GM12878 (cell line): ENCODE results near the gene CAMK2D. TPM values are rescaled to one million over a fixed set of nuclear protein-coding genes. Genes with fewer than 3 reads are reported as not detected.

ENCODE experiments used
- ATAC-seq: fragments of 200-7000 bp; cut with Tn5 transposase; 3 replicates; pipeline ENCODE4 v1.9.1; 2020; ENCODE audit warnings: mild to moderate bottlenecking, moderate library complexity
- BruUV-seq: library from RNA; stranded (reverse); fragments of 400-500 nt; replicated peaks from 2 replicates; lab custom pipeline; 2021; lab: Mats Ljungman, UMichigan
- CTCF ChIA-PET: fragments of 300-600 bp; sonication (Branson Sonifier 250); formaldehyde crosslinking; extraction: SDS; loops from one replicate; lab custom pipeline; 2021; ENCODE audit warnings: inconsistent platforms; lab: Yijun Ruan, JAX
- POLR2A ChIA-PET: fragments of 350-600 bp; formaldehyde crosslinking; extraction: SDS; loops from one replicate; lab custom pipeline; 2021; ENCODE audit warnings: inconsistent platforms; lab: Charles Lee
- RAD21 ChIA-PET: fragments of 300-600 bp; sonication (Branson Sonifier 250); formaldehyde crosslinking; loops from one replicate; lab custom pipeline; 2023; ENCODE audit warnings: antibody characterized with exemption; ENCODE audit not compliant: unreplicated experiment; lab: Charles Lee
- SMC1A ChIA-PET: fragments of 300-600 bp; sonication (Branson Sonifier 250); formaldehyde crosslinking; loops from one replicate; lab custom pipeline; 2023; ENCODE audit not compliant: unreplicated experiment, uncharacterized antibody; lab: Charles Lee
- DNase-seq: peaks from one replicate; pipeline ENCODE4 v3.0.0-alpha.2; 2011; ENCODE audit warnings: low read depth, low spot score
- FAIRE-seq: peaks from 3 replicates; lab custom pipeline; 2011; peaks lifted over from hg19 to GRCh38; lab: Jason Lieb, UNC
- H2AFZ ChIP-seq: 2 replicates; pipeline ENCODE4 v1.6.0; 2011; ENCODE audit warnings: low read depth, low read length, control low read depth; ENCODE audit not compliant: control insufficient read depth
- H3K27ac ChIP-seq: 2 replicates; pipeline ENCODE4 v1.5.1; 2011; ENCODE audit warnings: control low read depth; ENCODE audit not compliant: control insufficient read depth, insufficient read depth
- H3K27me3 ChIP-seq, 2 experiments: replicated peaks in 1 of 2; 2 replicates each; pipeline versions ENCODE4 v1.6.0 to v1.6.1; 2011; ENCODE audit warnings: low read length in 1 of 2; ENCODE audit not compliant: control insufficient read depth in 2 of 2, insufficient read depth in 2 of 2
- H3K36me3 ChIP-seq, 2 experiments: 2 replicates each; pipeline ENCODE4 v1.5.1; 2011; ENCODE audit warnings: low read length in 1 of 2; ENCODE audit not compliant: control insufficient read depth in 2 of 2, insufficient read depth in 2 of 2
- H3K4me1 ChIP-seq: 2 replicates; pipeline ENCODE4 v1.6.1; 2011; ENCODE audit warnings: mild to moderate bottlenecking, low read length, moderate library complexity, mixed read lengths; ENCODE audit not compliant: control insufficient read depth, insufficient read depth
- H3K4me2 ChIP-seq: 2 replicates; pipeline ENCODE4 v1.6.0; 2011; ENCODE audit warnings: control low read depth; ENCODE audit not compliant: control insufficient read depth, insufficient read depth
- H3K4me3 ChIP-seq: fragments of 200-600 bp; sonication (generic); 2 replicates; pipeline ENCODE4 v1.5.1; 2016
- H3K79me2 ChIP-seq: 2 replicates; pipeline ENCODE4 v1.6.0; 2011; ENCODE audit warnings: low read length; ENCODE audit not compliant: control insufficient read depth, insufficient read depth
- H3K9ac ChIP-seq: 2 replicates; pipeline ENCODE4 v1.8.0; 2011; ENCODE audit warnings: low read length, control low read depth, mixed read lengths; ENCODE audit not compliant: control insufficient read depth, insufficient read depth
- H3K9me3 ChIP-seq: replicated peaks from 3 replicates; pipeline ENCODE4 v1.5.1; 2011; ENCODE audit warnings: mild to moderate bottlenecking, low read length; ENCODE audit not compliant: control insufficient read depth, insufficient read depth
- H4K20me1 ChIP-seq: 2 replicates; pipeline ENCODE4 v1.6.0; 2011; ENCODE audit not compliant: control insufficient read depth, insufficient read depth
- ATF7 ChIP-seq: fragments of 450-650 bp; IDR thresholded peaks from 2 replicates; pipeline ENCODE4 v1.6.1; 2016; ENCODE audit warnings: low read depth, mild to moderate bottlenecking
- CHD2 ChIP-seq: IDR thresholded peaks from 2 replicates; pipeline ENCODE4 v1.6.1; 2011; ENCODE audit warnings: low read depth, low read length, improper control_type of control experiment, borderline replicate concordance
- ESRRA ChIP-seq: IDR thresholded peaks from 2 replicates; pipeline ENCODE4 v1.6.1; 2012; ENCODE audit warnings: mild to moderate bottlenecking, low read length, improper control_type of control experiment
- ETV6 ChIP-seq, 2 experiments: fragments of 450-650 bp in 1 of 2; IDR thresholded peaks in 1 of 2; conservative IDR thresholded peaks in 1 of 2; 2 replicates each; pipeline ENCODE4 v1.6.1; 2014; ENCODE audit warnings: antibody characterized with exemption in 1 of 2, borderline replicate concordance in 1 of 2, low read depth in 1 of 2, mild to moderate bottlenecking in 1 of 2, moderate library complexity in 1 of 2
- HDAC6 ChIP-seq: fragments of 200-600 bp; sonication (generic); IDR thresholded peaks from one replicate; pipeline ENCODE4 v1.8.0; 2017; ENCODE audit warnings: antibody characterized with exemption; ENCODE audit not compliant: unreplicated experiment
- IRF4 ChIP-seq: IDR thresholded peaks from 2 replicates; pipeline ENCODE4 v1.6.1; 2011; ENCODE audit warnings: low read depth, low read length
- NBN ChIP-seq: fragments of 450-650 bp; IDR thresholded peaks from 2 replicates; pipeline ENCODE4 v1.6.1; 2016
- TCF7 ChIP-seq: IDR thresholded peaks from 2 replicates; pipeline ENCODE4 v1.6.1; 2014; ENCODE audit warnings: antibody characterized with exemption, borderline replicate concordance
- ZBED1 ChIP-seq: IDR thresholded peaks from 2 replicates; pipeline ENCODE4 v1.6.1; 2016; ENCODE audit warnings: borderline replicate concordance
- WGBS: methylation state at CpG from one replicate; pipeline ENCODE4 v1.1.6; 2016; ENCODE audit warnings: low lambda C conversion rate; ENCODE audit not compliant: insufficient replicate concordance, insufficient coverage; ENCODE audit errors: missing lambda C conversion rate; 5-methylcytosine and 5-hydroxymethylcytosine counted together
- in situ Hi-C: fragments of 300-500 bp; cut with MboI; formaldehyde crosslinking; loops from 9 replicates; pipeline ENCODE4 v1.14.3; 2018; ENCODE audit warnings: mixed read lengths
- intact Hi-C: fragments of 100-400 bp; cut with micrococcal nuclease; formaldehyde crosslinking; loops from one replicate; pipeline ENCODE4 v1.14.2; 2022; ENCODE audit not compliant: unreplicated experiment
- polyA plus RNA-seq, 11 experiments: library from polyadenylated mRNA; depleted of rRNA in 4 of 11; unstranded in 6 of 11; stranded (reverse) in 5 of 11; fragments of >200 nt; fragmentation: Nextera tagmentation in 4 of 11; fragmentation: Illumina TruSeq in 1 of 11; extraction: Ambion mirVana in 4 of 11; extraction: Trizol in 1 of 11; gene quantifications; 1 replicate in 1 of 11; 2 replicates in 10 of 11; pipeline versions ENCODE4 v1.2.1 to v1.2.3, GENCODE V29; 2011 to 2016; ENCODE audit warnings: inconsistent platforms in 2 of 11, missing spikeins in 2 of 11, low read depth in 1 of 11
- total RNA-seq, 4 experiments: library from RNA; depleted of rRNA in 3 of 4; stranded (reverse); fragments of >200 nt in 3 of 4; fragmentation: Illumina TruSeq in 1 of 4; extraction: Trizol in 1 of 4; gene quantifications; 2 replicates each; pipeline versions ENCODE4 v1.2.1 to v1.2.3, GENCODE V29; 2013 to 2021
- TF ChIP-seq, protein P1 (sequence below): IDR thresholded peaks from 2 replicates; pipeline ENCODE4 v1.6.1; 2011; ENCODE audit warnings: low read depth, low read length, improper control_type of control experiment, borderline replicate concordance
- TF ChIP-seq, protein P2 (sequence below): fragments of 450-650 bp; conservative IDR thresholded peaks from 2 replicates; pipeline ENCODE4 v1.6.1; 2017; ENCODE audit warnings: mild to moderate bottlenecking, moderate library complexity
- TF ChIP-seq, protein P3 (sequence below): fragments of 450-650 bp; IDR thresholded peaks from 2 replicates; pipeline ENCODE4 v1.6.1; 2018; ENCODE audit warnings: mild to moderate bottlenecking, low read depth, moderate library complexity; ENCODE audit not compliant: partially characterized antibody

Gene CAMK2D
- total and polyA plus RNA-seq, 10 of the 15 experiments (the other 5 are each of a cell fraction or from before 2014, with no cell fraction given), result 6.9 to 88.5 (median 12.9) TPM

DNA sequence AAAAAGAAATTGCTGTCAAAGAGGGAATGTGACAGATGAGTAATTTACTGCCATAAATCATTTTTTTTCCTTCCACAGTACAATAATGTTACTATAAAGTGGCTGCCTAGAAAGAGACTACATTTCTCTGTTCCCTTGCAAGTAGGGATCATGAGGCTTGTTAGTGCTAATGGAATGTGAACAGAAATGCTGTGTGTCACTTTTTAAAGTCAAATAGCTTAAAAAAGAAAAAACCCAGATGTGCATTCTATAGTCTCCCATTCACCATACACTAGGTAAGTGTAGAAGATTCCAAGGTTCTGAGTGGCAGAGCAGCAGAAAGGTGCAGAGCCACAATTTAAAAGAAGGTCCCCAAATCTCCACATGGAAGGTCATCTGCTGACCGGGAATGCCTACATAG, 328.4 kb downstream of the CAMK2D start:
- DNase-seq, result no peak
- no peak for ATAC-seq
- TF ChIP-seq TCF7, result no peak
- TF ChIP-seq IRF4, result no peak
- TF ChIP-seq ATF7, result no peak
- TF ChIP-seq ESRRA, result no peak
- TF ChIP-seq ZBED1, result no peak
- no peak for TF ChIP-seq ETV6 (conservative IDR thresholded peaks at IDR 0.05 in 1 of 2, IDR thresholded peaks at IDR 0.05 in 1 of 2; ENCODE audit: borderline replicate concordance in 1 of 2, low read depth in 1 of 2)
- Histone ChIP-seq H3K4me1 (no peaks in the 10 kb centered on the region), H3K4me3 (no peak overlapping the region), H3K27me3 (no peaks in the 10 kb centered on the region), H3K79me2 (no peaks in the 10 kb centered on the region), H3K4me2 (no peak overlapping the region), H3K9ac (no peak overlapping the region), H3K27ac (no peak overlapping the region), H4K20me1 (no peaks in the 10 kb centered on the region), H3K36me3 (no peaks in the 10 kb centered on the region), H2AFZ (no peak overlapping the region), H3K9me3 (no peaks in the 10 kb centered on the region)
- no peak for FAIRE-seq
- in situ Hi-C loops (no loop called here), intact Hi-C loops (no loop called here)
- WGBS, result 42% methylated on average over 1 of the region's 1 CpG
- BruUV-seq, result no TSS peak
- ChIA-PET RAD21 (no interaction called here), SMC1A (interaction anchor here (0.9 kb wide), 1 partner anchor 11 kb away, joined by 3 read pairs; no protein-coding TSS in a partner anchor), CTCF (no interaction called here), POLR2A (no interaction called here)

DNA sequence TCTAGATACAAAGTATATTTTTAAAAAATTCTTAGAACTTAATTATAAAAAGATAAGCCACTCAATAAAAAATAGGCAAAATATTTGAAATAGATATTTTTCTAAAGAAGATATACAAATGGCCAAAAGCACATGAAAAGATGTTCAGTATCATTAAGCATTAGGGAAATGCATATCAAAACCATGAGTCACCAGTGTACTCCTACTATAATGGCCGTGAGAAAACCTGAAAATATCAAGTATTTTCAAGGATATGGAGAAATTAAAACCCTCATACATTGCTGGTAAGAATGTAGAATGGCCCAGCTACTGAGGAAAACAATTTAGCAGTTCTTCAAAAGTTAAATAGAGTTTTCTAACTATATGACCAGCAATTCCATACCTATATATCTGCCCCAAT, 337.9 kb downstream of the CAMK2D start:
- H3K27me3 ChIP-seq, result no peaks in the 10 kb centered on the region
- H3K9me3 ChIP-seq, result no peaks in the 10 kb centered on the region
- no peak overlapping the region for H3K27ac ChIP-seq
- no peak overlapping the region for H3K4me3 ChIP-seq
- no TSS peak for BruUV-seq
- no peaks in the 10 kb centered on the region for H3K36me3 ChIP-seq
- no peak for DNase-seq
- in situ Hi-C loops, result no loop called here
- H4K20me1 ChIP-seq, result no peaks in the 10 kb centered on the region
- ChIA-PET SMC1A (no interaction called here), CTCF (no interaction called here), POLR2A (interaction anchor here (0.6 kb wide), 1 partner anchor 769 kb away, joined by 3 read pairs; no protein-coding TSS in a partner anchor), RAD21 (interaction anchor here (0.6 kb wide), 1 partner anchor 1238 kb away, joined by 3 read pairs; no protein-coding TSS in a partner anchor)
- H3K4me2 ChIP-seq, result no peak overlapping the region
- WGBS, result 89% methylated on average over 1 of the region's 1 CpG
- ATAC-seq, result no peak
- intact Hi-C loops, result no loop called here
- H2AFZ ChIP-seq, result no peak overlapping the region
- H3K9ac ChIP-seq, result no peak overlapping the region
- H3K79me2 ChIP-seq, result no peaks in the 10 kb centered on the region
- FAIRE-seq, result no peak
- no peaks in the 10 kb centered on the region for H3K4me1 ChIP-seq
- TF ChIP-seq ATF7, result no peak
- TF ChIP-seq, protein P1, sequence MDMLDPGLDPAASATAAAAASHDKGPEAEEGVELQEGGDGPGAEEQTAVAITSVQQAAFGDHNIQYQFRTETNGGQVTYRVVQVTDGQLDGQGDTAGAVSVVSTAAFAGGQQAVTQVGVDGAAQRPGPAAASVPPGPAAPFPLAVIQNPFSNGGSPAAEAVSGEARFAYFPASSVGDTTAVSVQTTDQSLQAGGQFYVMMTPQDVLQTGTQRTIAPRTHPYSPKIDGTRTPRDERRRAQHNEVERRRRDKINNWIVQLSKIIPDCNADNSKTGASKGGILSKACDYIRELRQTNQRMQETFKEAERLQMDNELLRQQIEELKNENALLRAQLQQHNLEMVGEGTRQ, result no peak
- TF ChIP-seq, protein P2, sequence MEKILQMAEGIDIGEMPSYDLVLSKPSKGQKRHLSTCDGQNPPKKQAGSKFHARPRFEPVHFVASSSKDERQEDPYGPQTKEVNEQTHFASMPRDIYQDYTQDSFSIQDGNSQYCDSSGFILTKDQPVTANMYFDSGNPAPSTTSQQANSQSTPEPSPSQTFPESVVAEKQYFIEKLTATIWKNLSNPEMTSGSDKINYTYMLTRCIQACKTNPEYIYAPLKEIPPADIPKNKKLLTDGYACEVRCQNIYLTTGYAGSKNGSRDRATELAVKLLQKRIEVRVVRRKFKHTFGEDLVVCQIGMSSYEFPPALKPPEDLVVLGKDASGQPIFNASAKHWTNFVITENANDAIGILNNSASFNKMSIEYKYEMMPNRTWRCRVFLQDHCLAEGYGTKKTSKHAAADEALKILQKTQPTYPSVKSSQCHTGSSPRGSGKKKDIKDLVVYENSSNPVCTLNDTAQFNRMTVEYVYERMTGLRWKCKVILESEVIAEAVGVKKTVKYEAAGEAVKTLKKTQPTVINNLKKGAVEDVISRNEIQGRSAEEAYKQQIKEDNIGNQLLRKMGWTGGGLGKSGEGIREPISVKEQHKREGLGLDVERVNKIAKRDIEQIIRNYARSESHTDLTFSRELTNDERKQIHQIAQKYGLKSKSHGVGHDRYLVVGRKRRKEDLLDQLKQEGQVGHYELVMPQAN, result no peak
- TF ChIP-seq, protein P3, sequence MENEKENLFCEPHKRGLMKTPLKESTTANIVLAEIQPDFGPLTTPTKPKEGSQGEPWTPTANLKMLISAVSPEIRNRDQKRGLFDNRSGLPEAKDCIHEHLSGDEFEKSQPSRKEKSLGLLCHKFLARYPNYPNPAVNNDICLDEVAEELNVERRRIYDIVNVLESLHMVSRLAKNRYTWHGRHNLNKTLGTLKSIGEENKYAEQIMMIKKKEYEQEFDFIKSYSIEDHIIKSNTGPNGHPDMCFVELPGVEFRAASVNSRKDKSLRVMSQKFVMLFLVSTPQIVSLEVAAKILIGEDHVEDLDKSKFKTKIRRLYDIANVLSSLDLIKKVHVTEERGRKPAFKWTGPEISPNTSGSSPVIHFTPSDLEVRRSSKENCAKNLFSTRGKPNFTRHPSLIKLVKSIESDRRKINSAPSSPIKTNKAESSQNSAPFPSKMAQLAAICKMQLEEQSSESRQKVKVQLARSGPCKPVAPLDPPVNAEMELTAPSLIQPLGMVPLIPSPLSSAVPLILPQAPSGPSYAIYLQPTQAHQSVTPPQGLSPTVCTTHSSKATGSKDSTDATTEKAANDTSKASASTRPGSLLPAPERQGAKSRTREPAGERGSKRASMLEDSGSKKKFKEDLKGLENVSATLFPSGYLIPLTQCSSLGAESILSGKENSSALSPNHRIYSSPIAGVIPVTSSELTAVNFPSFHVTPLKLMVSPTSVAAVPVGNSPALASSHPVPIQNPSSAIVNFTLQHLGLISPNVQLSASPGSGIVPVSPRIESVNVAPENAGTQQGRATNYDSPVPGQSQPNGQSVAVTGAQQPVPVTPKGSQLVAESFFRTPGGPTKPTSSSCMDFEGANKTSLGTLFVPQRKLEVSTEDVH, result no peak
- no peak for TF ChIP-seq HDAC6
- TF ChIP-seq NBN, result no peak
- no peak for TF ChIP-seq CHD2
